Fibroblast of the conjunctiva (primary cell): ENCODE data around the gene TENT5C.
A peak's percentile ranks its signal among the peaks of the same experiment; 100 is the strongest.

Experiments
- DNase-seq: peaks from one replicate; pipeline ENCODE4 v3.0.0-alpha.2; 2010; ENCODE audit warnings: low read depth

The TENT5C gene

GRCh38 chr1:117636637-117637425, 31.0 kb downstream of the TENT5C start:
- DNase-seq, result no peak

- DNase-seq, result no peak
These were observed 32.3 kb downstream of the TENT5C start for GRCh38 chr1:117638141-117638540.

GRCh38 chr1:117638759-117639158, 32.9 kb downstream of the TENT5C start:
- DNase-seq, result no peak

GRCh38 chr1:117639741-117640140, 33.9 kb downstream of the TENT5C start:
- DNase-seq, result no peak

GRCh38 chr1:117641536-117641935, 35.7 kb downstream of the TENT5C start:
- no peak for DNase-seq

GRCh38 chr1:117642963-117643362, 37.1 kb downstream of the TENT5C start:
- DNase-seq, result no peak

- DNase-seq, result no peak
These were observed 37.8 kb downstream of the TENT5C start for GRCh38 chr1:117643601-117644000.

GRCh38 chr1:117644696-117645311, 39.0 kb downstream of the TENT5C start:
- no peak for DNase-seq

- DNase-seq, result no peak
These were observed 39.5 kb downstream of the TENT5C start for GRCh38 chr1:117645343-117645742.

- DNase-seq, result peak; percentile 20
These were observed 40.4 kb downstream of the TENT5C start for GRCh38 chr1:117646007-117646811.

- no peak for DNase-seq
These were observed 41.1 kb downstream of the TENT5C start for GRCh38 chr1:117646956-117647355.

- no peak for DNase-seq
These were observed 42.2 kb downstream of the TENT5C start for GRCh38 chr1:117648015-117648414.

- DNase-seq, result no peak
These were observed 45.2 kb downstream of the TENT5C start for GRCh38 chr1:117650840-117651568.

- no peak for DNase-seq
These were observed 45.8 kb downstream of the TENT5C start for GRCh38 chr1:117651616-117652015.

- no peak for DNase-seq
These were observed 46.6 kb downstream of the TENT5C start for GRCh38 chr1:117652421-117652820.

- DNase-seq, result no peak
These were observed 47.3 kb downstream of the TENT5C start for GRCh38 chr1:117653195-117653594.

GRCh38 chr1:117653732-117654492, 48.1 kb downstream of the TENT5C start:
- DNase-seq, result no peak

GRCh38 chr1:117654493-117655219, 48.8 kb downstream of the TENT5C start:
- no peak for DNase-seq

- DNase-seq, result no peak
These were observed 49.4 kb downstream of the TENT5C start for GRCh38 chr1:117655220-117655577.

- DNase-seq, result no peak
These were observed 50.4 kb downstream of the TENT5C start for GRCh38 chr1:117656202-117656641.

GRCh38 chr1:117657031-117657430, 51.2 kb downstream of the TENT5C start:
- peak; percentile 55 for DNase-seq
